ENCODE results near the gene KRTAP5-6.
"Not testable (repeated sequence)": the region's sequence is repeated elsewhere in the genome, so short reads cannot be mapped to it uniquely, and the experiment has no call there.

Gene KRTAP5-6

GRCh38 chr11:1689250-1690166 is 7.5 kb upstream of the KRTAP5-6 start:
- not testable (repeated sequence) for DNase-seq (ENCODE audit: low read depth); H3K4me3 ChIP-seq (ENCODE audit: low read depth, low read length)

DNA sequence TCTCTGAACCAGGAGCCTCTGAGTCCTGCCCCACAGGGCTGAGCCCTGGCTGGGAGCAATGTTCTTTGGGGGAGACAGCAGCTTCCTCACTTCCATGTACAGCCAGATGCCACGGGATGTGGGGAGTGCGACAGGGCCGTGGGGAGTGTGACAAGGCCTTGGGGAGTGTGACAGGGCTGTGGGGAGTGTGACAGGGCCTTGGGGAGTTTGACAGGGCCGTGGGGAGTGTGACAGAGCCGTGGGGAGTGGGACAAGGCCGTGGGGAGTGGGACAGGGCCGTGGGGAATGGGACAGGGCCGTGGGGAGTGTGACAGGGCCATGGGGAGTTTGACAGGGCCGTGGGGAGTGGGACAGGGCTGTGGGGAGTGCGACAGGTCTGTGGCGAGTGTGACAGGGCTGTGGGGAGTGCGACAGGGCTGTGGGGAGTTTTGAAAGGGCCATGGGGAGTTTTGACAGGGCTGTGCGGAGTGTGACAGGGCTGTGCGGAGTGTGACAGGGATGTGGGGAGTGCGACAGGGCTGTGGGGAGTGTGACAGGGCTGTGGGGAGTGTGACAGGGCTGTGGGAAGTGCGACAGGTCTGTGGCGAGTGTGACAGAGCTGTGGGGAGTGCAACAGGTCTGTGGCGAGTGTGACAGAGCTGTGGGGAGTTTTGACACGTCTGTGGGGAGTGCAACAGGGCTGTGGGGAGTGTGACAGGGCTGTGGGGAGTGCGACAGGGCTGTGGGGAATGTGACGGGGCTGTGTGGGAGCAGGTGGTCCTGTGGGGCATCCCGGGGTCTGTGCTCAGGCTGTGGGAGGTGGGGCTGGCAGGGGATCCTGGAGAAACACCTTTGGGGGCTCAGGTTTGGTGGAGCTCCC is 6.6 kb upstream of the KRTAP5-6 start:
- TF ChIP-seq, protein P1, sequence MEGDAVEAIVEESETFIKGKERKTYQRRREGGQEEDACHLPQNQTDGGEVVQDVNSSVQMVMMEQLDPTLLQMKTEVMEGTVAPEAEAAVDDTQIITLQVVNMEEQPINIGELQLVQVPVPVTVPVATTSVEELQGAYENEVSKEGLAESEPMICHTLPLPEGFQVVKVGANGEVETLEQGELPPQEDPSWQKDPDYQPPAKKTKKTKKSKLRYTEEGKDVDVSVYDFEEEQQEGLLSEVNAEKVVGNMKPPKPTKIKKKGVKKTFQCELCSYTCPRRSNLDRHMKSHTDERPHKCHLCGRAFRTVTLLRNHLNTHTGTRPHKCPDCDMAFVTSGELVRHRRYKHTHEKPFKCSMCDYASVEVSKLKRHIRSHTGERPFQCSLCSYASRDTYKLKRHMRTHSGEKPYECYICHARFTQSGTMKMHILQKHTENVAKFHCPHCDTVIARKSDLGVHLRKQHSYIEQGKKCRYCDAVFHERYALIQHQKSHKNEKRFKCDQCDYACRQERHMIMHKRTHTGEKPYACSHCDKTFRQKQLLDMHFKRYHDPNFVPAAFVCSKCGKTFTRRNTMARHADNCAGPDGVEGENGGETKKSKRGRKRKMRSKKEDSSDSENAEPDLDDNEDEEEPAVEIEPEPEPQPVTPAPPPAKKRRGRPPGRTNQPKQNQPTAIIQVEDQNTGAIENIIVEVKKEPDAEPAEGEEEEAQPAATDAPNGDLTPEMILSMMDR (IDR thresholded peaks at IDR 0.05; ENCODE audit: low read depth, low read length), result no peak
- TF ChIP-seq POLR2A (IDR thresholded peaks at IDR 0.05; ENCODE audit: extremely low read depth, insufficient read length) (no peak), MAX (IDR thresholded peaks at IDR 0.05; ENCODE audit: low read depth, low read length) (no peak), MYC (IDR thresholded peaks at IDR 0.05; ENCODE audit: low read depth, low read length) (no peak)
- DNase-seq (ENCODE audit: low read depth), result no peak
- H3K4me3 ChIP-seq (ENCODE audit: low read depth, low read length), result no peak overlapping the region

- no peak for TF ChIP-seq MAX (IDR thresholded peaks at IDR 0.05; ENCODE audit: low read depth, low read length)
- TF ChIP-seq MYC (IDR thresholded peaks at IDR 0.05; ENCODE audit: low read depth, low read length), result no peak
- TF ChIP-seq, protein P1 (IDR thresholded peaks at IDR 0.05; ENCODE audit: low read depth, low read length), result no peak
- no peak for TF ChIP-seq POLR2A (IDR thresholded peaks at IDR 0.05; ENCODE audit: extremely low read depth, insufficient read length)
- no peak overlapping the region for H3K4me3 ChIP-seq (ENCODE audit: low read depth, low read length)
- no peak for DNase-seq (ENCODE audit: low read depth)
Observed at GRCh38 chr11:1691026-1691877, 5.7 kb upstream of the KRTAP5-6 start.

DNA sequence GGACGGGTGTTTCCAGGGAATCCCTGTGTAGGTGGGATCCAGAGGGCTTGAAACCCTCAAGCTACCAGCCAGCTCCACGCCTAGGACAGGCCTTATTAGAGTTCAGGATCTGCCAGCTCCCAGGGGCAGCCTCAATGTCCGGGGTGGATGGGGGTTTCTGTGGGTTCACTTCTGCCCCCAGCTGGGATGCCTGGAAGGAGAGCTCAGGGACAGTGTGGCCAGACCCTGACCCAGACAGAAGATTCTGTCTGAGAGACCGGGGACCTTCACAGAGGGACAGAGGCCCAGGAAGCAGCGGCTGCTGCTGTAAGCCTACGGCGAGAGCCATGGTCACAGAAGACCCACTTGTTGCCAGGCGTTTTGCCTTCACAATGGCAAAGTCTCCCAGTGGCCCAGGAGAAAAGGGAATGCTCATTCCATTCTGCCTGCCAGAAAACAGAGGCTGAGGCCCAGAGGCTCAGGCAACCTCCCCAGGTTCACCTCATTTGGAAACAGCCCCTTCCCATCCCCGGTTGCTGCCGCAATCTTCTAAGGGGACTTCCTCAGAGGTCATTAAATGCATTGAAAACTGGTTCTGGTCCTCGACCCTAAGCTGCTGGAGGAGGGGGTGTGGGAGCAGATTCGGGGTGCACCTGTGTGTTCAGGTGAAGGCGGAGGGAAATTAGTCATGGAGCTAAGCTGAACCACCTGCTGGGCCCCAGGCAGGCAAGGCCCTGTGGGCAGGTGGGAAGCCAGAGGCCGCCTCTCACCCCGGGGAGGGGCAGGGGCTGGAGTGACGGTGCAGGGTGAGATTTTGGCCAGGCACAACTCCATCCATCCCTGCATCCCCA is 4.9 kb upstream of the KRTAP5-6 start:
- H3K4me3 ChIP-seq (ENCODE audit: low read depth, low read length), result no peak overlapping the region
- TF ChIP-seq MYC (IDR thresholded peaks at IDR 0.05; ENCODE audit: low read depth, low read length) (no peak), MAX (IDR thresholded peaks at IDR 0.05; ENCODE audit: low read depth, low read length) (no peak), POLR2A (IDR thresholded peaks at IDR 0.05; ENCODE audit: extremely low read depth, insufficient read length) (no peak)
- TF ChIP-seq, protein P1 (IDR thresholded peaks at IDR 0.05; ENCODE audit: low read depth, low read length), result no peak

GRCh38 chr11:1692708-1693326 is 4.2 kb upstream of the KRTAP5-6 start:
- no peak overlapping the region for H3K4me3 ChIP-seq (ENCODE audit: low read depth, low read length)
- DNase-seq (ENCODE audit: low read depth), result no peak
- TF ChIP-seq, protein P1 (IDR thresholded peaks at IDR 0.05; ENCODE audit: low read depth, low read length), result no peak
- no peak for TF ChIP-seq POLR2A (IDR thresholded peaks at IDR 0.05; ENCODE audit: extremely low read depth, insufficient read length)
- TF ChIP-seq MYC (IDR thresholded peaks at IDR 0.05; ENCODE audit: low read depth, low read length), result no peak
- TF ChIP-seq MAX (IDR thresholded peaks at IDR 0.05; ENCODE audit: low read depth, low read length), result no peak

More for the DNA sequence above, 4.9 kb upstream of the KRTAP5-6 start:
- DNase-seq (ENCODE audit: low read depth), result no peak
